Measurements from ENCODE around the gene IFT20.

- no peak for TF ChIP-seq PRDM10 (tag by site-specific recombination; IDR thresholded peaks at IDR 0.05)
- TF ChIP-seq ZNF776 (tag by site-specific recombination; IDR thresholded peaks at IDR 0.05; ENCODE audit: borderline replicate concordance) = no peak
- TF ChIP-seq ZBTB17 (tag by site-specific recombination; IDR thresholded peaks at IDR 0.05) = no peak
- TF ChIP-seq ZNF670 (tag by site-specific recombination; IDR thresholded peaks at IDR 0.05; ENCODE audit: low read depth) = no peak
- no peak for TF ChIP-seq ZNF211 (tag by site-specific recombination; IDR thresholded peaks at IDR 0.05; ENCODE audit: low read depth)
- TF ChIP-seq CTCF (tag by site-specific recombination; IDR thresholded peaks at IDR 0.05) = no peak
- no peak for TF ChIP-seq ZNF248 (tag by site-specific recombination; IDR thresholded peaks at IDR 0.05)
- no peak for TF ChIP-seq MZF1 (tag by site-specific recombination; IDR thresholded peaks at IDR 0.05; ENCODE audit: borderline replicate concordance)
- no peak for TF ChIP-seq ZNF239 (tag by site-specific recombination; IDR thresholded peaks at IDR 0.05)
- TF ChIP-seq ZNF416 (tag by site-specific recombination; IDR thresholded peaks at IDR 0.05) = no peak
- no peak for TF ChIP-seq SP2 (tag by site-specific recombination; IDR thresholded peaks at IDR 0.05)
Measured at GRCh38 chr17:28333083-28333746, 2.1 kb downstream of the IFT20 start.

All from HEK293 (cell line).